Suprapubic skin (tissue), 4 donors: ENCODE results near the gene REM2. TPM values are rescaled to one million over a fixed set of nuclear protein-coding genes. Genes with fewer than 3 reads are reported as not detected.
"Not testable (repeated sequence)": the region's sequence is repeated elsewhere in the genome, so short reads cannot be mapped to it uniquely, and the experiment has no call there.

Experiments
- DNase-seq, 2 donors: peaks; one replicate each; pipeline ENCODE4 v3.0.0-alpha.2; 2019; ENCODE audit warnings: low spot score in 2 of 2
- H3K27ac ChIP-seq: fragments of 200-600 bp; sonication (generic); one replicate; pipeline ENCODE4 v1.5.1; 2019
- H3K27me3 ChIP-seq: fragments of 200-600 bp; sonication (generic); one replicate; pipeline ENCODE4 v1.5.1; 2019
- H3K36me3 ChIP-seq: fragments of 200-600 bp; sonication (generic); one replicate; pipeline ENCODE4 v1.5.1; 2019
- H3K4me1 ChIP-seq: fragments of 200-600 bp; sonication (generic); one replicate; pipeline ENCODE4 v1.5.1; 2019
- H3K4me3 ChIP-seq: fragments of 200-600 bp; sonication (generic); one replicate; pipeline ENCODE4 v1.5.1; 2019; ENCODE audit warnings: mild to moderate bottlenecking
- H3K9me3 ChIP-seq: fragments of 200-600 bp; sonication (generic); one replicate; pipeline ENCODE4 v1.5.1; 2019
- CTCF ChIP-seq, 2 donors: fragments of 200-600 bp in 1 of 2; fragments of 450-650 bp in 1 of 2; sonication (generic) in 1 of 2; IDR thresholded peaks; one replicate each; pipeline ENCODE4 v1.5.1; 2016 to 2019; ENCODE audit warnings: antibody characterized with exemption in 2 of 2, mild to moderate bottlenecking in 1 of 2, moderate library complexity in 1 of 2
- EP300 ChIP-seq: sonication (generic); formaldehyde crosslinking; IDR thresholded peaks from one replicate; pipeline ENCODE4 v1.6.1; 2017; ENCODE audit warnings: antibody characterized with exemption
- POLR2A ChIP-seq, 2 donors: fragments of 450-650 bp; IDR thresholded peaks; one replicate each; pipeline ENCODE4 v1.6.1; 2017; ENCODE audit warnings: antibody characterized with exemption in 2 of 2, mild to moderate bottlenecking in 2 of 2, moderate library complexity in 2 of 2
- POLR2AphosphoS5 ChIP-seq, 3 donors: sonication (generic); formaldehyde crosslinking; IDR thresholded peaks; one replicate each; pipeline ENCODE4 v1.6.1; 2017; ENCODE audit warnings: antibody characterized with exemption in 3 of 3
- WGBS: methylation state at CpG from one replicate; pipeline ENCODE4 v1.1.5; 2018; 5-methylcytosine and 5-hydroxymethylcytosine counted together
- total RNA-seq, 4 donors: library from RNA; depleted of rRNA; stranded (reverse); fragments of >200 nt; gene quantifications; one replicate each; pipeline ENCODE4 v1.1.0, GENCODE V29; 2016

Gene REM2
- total RNA-seq, 4 donors from 2014 or later: 0.89 to 5.4 (median 1.2) TPM

GRCh38 chr14:22852599-22852939 lies 30.5 kb upstream of the REM2 start:
- no peaks in the 10 kb centered on the region for H3K9me3 ChIP-seq
- TF ChIP-seq CTCF (IDR thresholded peaks at IDR 0.05) (no peak), POLR2AphosphoS5 (IDR thresholded peaks at IDR 0.05) (no peak), POLR2A (IDR thresholded peaks at IDR 0.05) (no peak), EP300 (no peak)
- H3K27me3 ChIP-seq: no peaks in the 10 kb centered on the region
- H3K4me1 ChIP-seq: peaks cover 56% of the 10 kb centered on the region
- no peaks in the 10 kb centered on the region for H3K36me3 ChIP-seq
- DNase-seq: no peak
- no peak overlapping the region for H3K27ac ChIP-seq
- WGBS: 58% methylated on average over 2 of the region's 2 CpGs
- peak overlapping the region; percentile 47 for H3K4me3 ChIP-seq

GRCh38 chr14:22852940-22853767 lies 29.9 kb upstream of the REM2 start:
- Histone ChIP-seq H3K9me3 (no peaks in the 10 kb centered on the region), H3K4me1 (peaks cover 51% of the 10 kb centered on the region), H3K4me3 (peak overlapping the region; percentile 47), H3K27ac (peak overlapping the region; percentile 20), H3K36me3 (no peaks in the 10 kb centered on the region), H3K27me3 (no peaks in the 10 kb centered on the region)
- under 1% methylated on average over 20 of the region's 20 CpGs for WGBS
- DNase-seq: peak; percentile 96 to 97
- TF ChIP-seq POLR2A (IDR thresholded peaks at IDR 0.05) (no peak), EP300 (no peak), POLR2AphosphoS5 (IDR thresholded peaks at IDR 0.05) (no peak), CTCF (IDR thresholded peaks at IDR 0.05) (peak; percentile 90 to 93)

DNA sequence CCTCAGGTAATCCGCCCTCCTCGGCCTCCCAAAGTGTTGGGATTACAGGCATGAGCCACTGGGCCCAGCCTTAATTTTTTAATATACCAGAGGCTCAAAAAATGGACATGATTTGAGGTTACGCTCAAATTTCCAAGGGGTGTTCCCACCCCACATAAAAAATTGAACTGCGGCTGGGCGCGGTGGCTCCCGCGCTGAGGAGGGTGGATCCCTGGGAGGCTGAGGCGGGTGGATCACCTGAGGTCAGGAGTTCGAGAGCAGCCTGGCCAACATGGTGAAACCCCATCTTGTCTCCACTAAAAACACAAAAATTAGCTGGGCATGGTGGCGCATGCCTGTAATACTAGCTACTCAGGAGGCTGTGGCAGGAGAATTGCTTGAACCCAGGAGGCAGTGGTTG lies 28.7 kb upstream of the REM2 start:
- DNase-seq: peak in 1 of 2 donors; percentile 33
- H3K36me3 ChIP-seq, H3K9me3 ChIP-seq, H3K27me3 ChIP-seq, H3K4me3 ChIP-seq, H3K27ac ChIP-seq: not testable (repeated sequence)
- peaks cover 39% of the 10 kb centered on the region for H3K4me1 ChIP-seq
- WGBS: 96% methylated on average over 11 of the region's 11 CpGs

DNA sequence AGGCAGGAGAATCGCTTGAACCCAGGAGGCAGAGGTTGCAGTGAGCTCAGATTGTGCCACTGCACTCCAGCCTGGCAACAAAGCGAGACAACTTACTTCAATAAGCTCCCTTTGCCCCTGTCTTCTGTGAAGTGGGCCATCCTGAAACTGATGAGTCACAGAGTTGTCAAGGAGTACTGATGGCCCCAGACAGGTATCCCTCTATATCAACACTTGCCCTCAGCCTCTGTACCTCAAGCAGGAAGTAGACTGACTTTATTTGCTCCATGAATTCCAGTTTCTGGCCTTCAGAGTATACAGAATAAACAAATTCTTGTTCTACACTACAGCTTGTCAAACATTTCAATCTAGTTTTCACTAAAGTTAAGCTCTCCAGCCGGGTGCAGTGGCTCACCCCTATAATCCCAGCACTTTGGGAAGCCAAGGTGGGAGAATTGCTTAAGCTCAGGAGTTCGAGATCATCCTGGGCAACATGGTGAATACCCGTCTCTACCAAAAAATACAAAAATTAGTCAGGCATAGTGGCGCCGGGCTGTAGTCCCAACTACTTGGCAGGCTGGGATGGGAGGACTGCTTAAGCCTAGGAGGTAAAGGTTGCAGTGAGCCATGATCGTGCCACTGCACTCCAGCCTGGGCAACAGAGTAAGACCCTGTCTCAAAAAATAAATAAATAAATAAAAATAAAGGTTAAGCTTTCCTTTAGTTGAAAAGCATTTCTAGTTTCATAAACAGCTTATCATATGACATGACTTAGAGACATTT lies 27.9 kb upstream of the REM2 start:
- Histone ChIP-seq H3K9me3 (no peaks in the 10 kb centered on the region), H3K36me3 (no peaks in the 10 kb centered on the region), H3K27me3 (no peaks in the 10 kb centered on the region), H3K4me1 (peaks cover 31% of the 10 kb centered on the region), H3K4me3 (no peak overlapping the region), H3K27ac (no peak overlapping the region)
- 94% methylated on average over 8 of the region's 8 CpGs for WGBS
- no peak for TF ChIP-seq EP300
- TF ChIP-seq CTCF (IDR thresholded peaks at IDR 0.05): no peak
- DNase-seq: peak in 1 of 2 donors; percentile 39

GRCh38 chr14:22856428-22856827 lies 26.6 kb upstream of the REM2 start:
- no peaks in the 10 kb centered on the region for H3K36me3 ChIP-seq
- H3K27me3 ChIP-seq: no peaks in the 10 kb centered on the region
- no peak overlapping the region for H3K27ac ChIP-seq
- H3K9me3 ChIP-seq: no peaks in the 10 kb centered on the region
- DNase-seq: no peak
- TF ChIP-seq POLR2A (IDR thresholded peaks at IDR 0.05): no peak
- TF ChIP-seq CTCF (IDR thresholded peaks at IDR 0.05): no peak
- TF ChIP-seq POLR2AphosphoS5 (IDR thresholded peaks at IDR 0.05): no peak
- TF ChIP-seq EP300: no peak
- 89% methylated on average over 5 of the region's 5 CpGs for WGBS
- no peak overlapping the region for H3K4me3 ChIP-seq
- H3K4me1 ChIP-seq: peaks cover 18% of the 10 kb centered on the region

GRCh38 chr14:22860377-22860776 lies 22.6 kb upstream of the REM2 start:
- H3K9me3 ChIP-seq, DNase-seq, H3K4me1 ChIP-seq, H3K36me3 ChIP-seq, H3K27me3 ChIP-seq, H3K4me3 ChIP-seq, H3K27ac ChIP-seq: not testable (repeated sequence)
- WGBS: 95% methylated on average over 3 of the region's 3 CpGs
